Activated T-helper 2 cell treated with anti-CD3 and anti-CD28 coated beads, Interferon-gamma antibody, Interleukin-2, Interleukin-4, amounts not matched to agents 10 μg/mL and 5 μg/mL and 100 μg/mL, durations not matched to agents 14 hours and 24 hours and 36 hours (primary cell): ENCODE measurements around the gene CENPX. TPM values are rescaled to one million over a fixed set of nuclear protein-coding genes. Genes with fewer than 3 reads are reported as not detected.

Experiments used
- DNase-seq: peaks from one replicate; pipeline ENCODE4 v3.0.0; 2021; ENCODE audit warnings: low spot score
- H3K27ac Mint-ChIP-seq: one replicate; pipeline ENCODE4 v1.8.0; 2021; ENCODE audit warnings: mixed read lengths
- H3K27me3 Mint-ChIP-seq: one replicate; pipeline ENCODE4 v1.8.0; 2021; ENCODE audit warnings: low read depth, mixed read lengths
- H3K36me3 Mint-ChIP-seq: one replicate; pipeline ENCODE4 v1.8.0; 2021; ENCODE audit warnings: low read depth, mixed read lengths
- H3K4me1 Mint-ChIP-seq: one replicate; pipeline ENCODE4 v1.8.0; 2021; ENCODE audit warnings: low read depth, mixed read lengths
- H3K4me3 Mint-ChIP-seq: one replicate; pipeline ENCODE4 v1.8.0; 2021; ENCODE audit warnings: low read depth, mild to moderate bottlenecking, moderate library complexity, mixed read lengths
- H3K9me3 Mint-ChIP-seq: one replicate; pipeline ENCODE4 v1.8.0; 2021; ENCODE audit warnings: mixed read lengths
- intact Hi-C: fragments of 100-400 bp; cut with micrococcal nuclease; formaldehyde crosslinking; loops from one replicate; pipeline ENCODE4 v1.15.1; 2023
- total RNA-seq: library from RNA; stranded (reverse); gene quantifications from 2 replicates; pipeline ENCODE4 v1.2.3, GENCODE V29; 2022

Gene CENPX
- total RNA-seq, 1 donor from 2014 or later: 88.3 TPM

DNA sequence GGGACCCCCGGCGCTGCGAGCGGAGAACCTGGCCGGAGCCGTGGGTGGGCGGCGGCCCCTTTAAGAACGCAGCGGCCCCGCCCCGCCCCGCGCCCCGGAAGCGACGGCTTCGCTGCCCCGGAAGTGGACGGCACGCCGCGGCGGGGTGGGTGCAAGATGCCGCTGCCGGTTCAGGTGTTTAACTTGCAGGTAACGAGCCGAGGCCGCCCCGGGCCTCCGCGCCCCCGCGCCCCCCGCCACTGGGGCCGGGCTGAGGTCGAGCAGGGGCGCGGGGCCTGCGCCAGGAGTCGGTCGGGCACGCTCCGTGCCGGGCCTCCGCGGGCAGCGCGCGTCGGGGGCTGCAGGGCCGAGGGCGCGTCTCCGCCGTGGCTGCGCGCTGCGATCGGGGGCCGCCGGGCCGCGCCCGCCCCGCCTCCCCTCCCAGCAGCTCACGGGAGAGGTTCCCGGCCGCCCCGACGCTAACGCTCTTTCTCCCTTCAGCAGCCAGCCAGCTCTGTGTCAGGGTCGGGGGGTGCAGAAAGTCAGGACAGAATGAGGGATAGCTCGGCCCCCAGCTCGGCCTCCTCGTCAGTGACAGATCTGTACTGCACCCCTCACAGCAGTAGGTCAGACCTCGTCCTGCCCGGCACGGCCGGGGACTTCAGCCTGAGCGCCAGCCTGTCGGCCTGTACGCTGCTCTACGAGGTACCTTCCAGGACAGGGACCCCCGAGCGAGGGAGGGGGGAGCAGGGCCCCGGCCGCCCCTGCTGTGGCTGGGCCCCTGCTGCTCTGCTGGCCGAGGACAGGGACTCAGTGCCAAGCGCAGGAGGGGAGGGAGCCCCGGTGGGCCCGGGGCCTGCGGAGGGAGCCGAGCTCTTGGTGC lies 29.3 kb upstream of the CENPX start, which contains the start of the genes GPS1 and RFNG:
TSS of gene GPS1 (plus strand) at position 123 of the 862 bp plus-strand sequence. CDS start at position 157, 34 bp downstream.
TSS of gene RFNG (minus strand) at position 36 of the 862 bp plus-strand sequence. CDS start 45 bp downstream, outside the sequence.
- peaks cover 7% of the 10 kb centered on the region for H3K4me1 Mint-ChIP-seq
- no peaks in the 10 kb centered on the region for H3K9me3 Mint-ChIP-seq
- H3K27me3 Mint-ChIP-seq: no peaks in the 10 kb centered on the region
- peak within 1 kb of the TSS; percentile 76 for H3K27ac Mint-ChIP-seq
- DNase-seq: peak; percentile 73
- H3K4me3 Mint-ChIP-seq: peak within 1 kb of the TSS; percentile 87
- intact Hi-C loops: no loop called here
- H3K36me3 Mint-ChIP-seq: peaks cover 10% of the 10 kb centered on the region

- Mint-ChIP-seq H3K27ac (peak overlapping the region; percentile 76), H3K4me3 (peak overlapping the region; percentile 87), H3K36me3 (peaks cover 10% of the 10 kb centered on the region), H3K4me1 (peaks cover 7% of the 10 kb centered on the region), H3K27me3 (no peaks in the 10 kb centered on the region), H3K9me3 (no peaks in the 10 kb centered on the region)
- DNase-seq: no peak
- intact Hi-C loops: no loop called here
These were observed 28.3 kb upstream of the CENPX start for GRCh38 chr17:82050761-82051641.

DNA sequence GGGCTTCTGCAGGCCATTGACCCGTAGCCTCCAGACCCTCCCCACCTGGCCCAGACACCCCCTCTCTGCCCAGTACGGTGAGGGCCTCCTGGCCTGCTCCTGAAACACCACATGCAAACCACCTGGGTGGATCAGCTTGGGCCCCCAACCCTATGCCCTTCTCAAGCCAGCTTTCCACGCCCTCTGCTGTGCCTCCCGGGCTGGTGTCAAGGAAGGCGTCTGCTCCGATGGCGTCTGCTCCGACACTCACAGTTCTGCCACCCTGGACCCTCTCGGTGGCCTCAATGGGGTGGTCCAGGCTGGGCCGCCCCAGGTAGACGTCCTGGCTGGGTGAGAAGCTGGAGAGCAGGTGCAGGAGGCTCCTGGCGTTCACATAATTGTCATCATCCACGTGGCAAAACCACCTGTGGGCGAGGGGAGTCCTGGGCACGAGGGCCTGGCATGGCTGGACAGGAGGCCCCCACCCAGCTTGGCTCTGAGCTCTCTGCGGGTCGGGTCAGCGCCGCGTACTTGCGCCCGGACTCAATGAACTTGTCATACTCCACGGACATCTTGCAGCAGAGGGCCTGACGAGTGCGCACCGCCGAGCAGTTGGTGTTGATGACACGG lies 27.6 kb upstream of the CENPX start:
- peak overlapping the region; percentile 76 for H3K27ac Mint-ChIP-seq

DNA sequence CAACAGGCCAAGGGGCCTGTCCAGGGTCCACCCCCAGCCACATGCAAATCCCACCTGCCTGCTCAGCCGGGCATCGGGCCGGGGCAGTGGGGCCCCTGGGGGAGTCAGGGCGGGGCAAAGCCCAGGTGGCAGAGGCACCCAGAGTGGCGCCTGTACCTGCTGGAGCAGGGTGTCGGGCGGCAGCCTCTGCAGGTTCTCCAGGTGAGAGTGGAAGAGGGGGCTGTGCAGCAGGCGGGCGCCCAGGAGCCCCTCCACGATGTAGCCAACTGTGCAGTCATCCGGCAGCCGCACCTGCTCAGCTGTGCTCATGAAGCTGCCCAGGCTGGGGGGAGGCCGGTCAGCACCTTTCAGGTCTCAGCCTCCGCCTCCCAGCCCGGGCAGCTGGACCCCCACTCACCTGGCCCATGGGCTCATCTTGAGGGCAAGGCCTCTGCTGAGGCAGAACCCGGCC lies 26.9 kb upstream of the CENPX start:
- H3K27ac Mint-ChIP-seq: no peak overlapping the region
- no peaks in the 10 kb centered on the region for H3K27me3 Mint-ChIP-seq
- H3K4me1 Mint-ChIP-seq: peaks cover 7% of the 10 kb centered on the region
- intact Hi-C loops: no loop called here
- no peaks in the 10 kb centered on the region for H3K9me3 Mint-ChIP-seq
- H3K36me3 Mint-ChIP-seq: peaks cover 5% of the 10 kb centered on the region
- no peak overlapping the region for H3K4me3 Mint-ChIP-seq
- no peak for DNase-seq

More for the DNA sequence above, 27.6 kb upstream of the CENPX start:
- Mint-ChIP-seq H3K4me3 (peak overlapping the region; percentile 87), H3K9me3 (no peaks in the 10 kb centered on the region), H3K36me3 (peaks cover 10% of the 10 kb centered on the region), H3K27me3 (no peaks in the 10 kb centered on the region), H3K4me1 (peaks cover 7% of the 10 kb centered on the region)
- intact Hi-C loops: no loop called here
- DNase-seq: no peak

DNA sequence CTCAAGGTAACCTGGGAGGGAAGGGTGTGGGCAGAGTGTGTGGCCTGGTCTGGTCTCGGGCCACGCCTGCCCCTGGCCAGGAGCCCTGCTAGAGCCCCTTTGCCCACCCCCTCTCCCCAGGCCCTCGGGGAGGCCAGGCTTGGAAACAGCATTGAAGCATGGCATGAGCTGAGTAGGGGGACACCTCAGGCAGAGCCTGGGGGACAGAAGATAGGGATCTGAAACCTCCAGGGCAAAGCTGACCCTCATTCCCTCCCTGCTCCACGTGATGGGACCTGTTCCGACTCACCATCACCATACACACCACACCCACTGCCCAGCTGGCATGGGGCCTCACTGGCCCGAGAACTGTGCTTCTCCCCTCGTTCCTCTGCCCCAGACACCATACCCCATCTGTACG lies 26.4 kb upstream of the CENPX start:
- H3K36me3 Mint-ChIP-seq: peaks cover 5% of the 10 kb centered on the region
- peaks cover 7% of the 10 kb centered on the region for H3K4me1 Mint-ChIP-seq
- intact Hi-C loops: no loop called here
- no peak overlapping the region for H3K27ac Mint-ChIP-seq
- no peaks in the 10 kb centered on the region for H3K9me3 Mint-ChIP-seq
- H3K27me3 Mint-ChIP-seq: no peaks in the 10 kb centered on the region
- H3K4me3 Mint-ChIP-seq: peak overlapping the region; percentile 37
- DNase-seq: no peak

DNA sequence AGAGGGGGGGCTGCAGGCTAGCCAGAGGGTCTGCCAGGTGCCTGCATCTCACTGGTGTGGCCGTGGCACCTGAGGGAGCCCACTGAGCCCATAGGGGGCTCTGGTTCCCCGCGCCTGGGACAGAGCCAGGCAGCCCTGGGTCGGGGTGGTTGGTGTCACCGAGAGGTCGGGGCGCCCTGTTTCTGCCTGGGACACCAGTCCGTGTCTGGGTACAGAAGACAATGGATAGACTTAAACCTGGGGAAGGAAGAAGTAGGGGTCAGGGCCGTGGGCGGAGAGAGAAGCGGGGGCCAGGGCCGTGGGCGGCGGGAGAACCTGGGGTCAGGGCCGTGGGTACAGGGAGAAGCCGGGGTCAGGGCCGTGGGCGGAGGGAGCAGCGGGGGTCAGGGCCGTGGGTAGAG lies 25.9 kb upstream of the CENPX start:
- DNase-seq: no peak
- intact Hi-C loops: no loop called here
- H3K4me1 Mint-ChIP-seq: peaks cover 7% of the 10 kb centered on the region
- peaks cover 5% of the 10 kb centered on the region for H3K36me3 Mint-ChIP-seq
- H3K4me3 Mint-ChIP-seq: peak overlapping the region; percentile 21
- H3K9me3 Mint-ChIP-seq: no peaks in the 10 kb centered on the region
- no peaks in the 10 kb centered on the region for H3K27me3 Mint-ChIP-seq
- H3K27ac Mint-ChIP-seq: no peak overlapping the region

DNA sequence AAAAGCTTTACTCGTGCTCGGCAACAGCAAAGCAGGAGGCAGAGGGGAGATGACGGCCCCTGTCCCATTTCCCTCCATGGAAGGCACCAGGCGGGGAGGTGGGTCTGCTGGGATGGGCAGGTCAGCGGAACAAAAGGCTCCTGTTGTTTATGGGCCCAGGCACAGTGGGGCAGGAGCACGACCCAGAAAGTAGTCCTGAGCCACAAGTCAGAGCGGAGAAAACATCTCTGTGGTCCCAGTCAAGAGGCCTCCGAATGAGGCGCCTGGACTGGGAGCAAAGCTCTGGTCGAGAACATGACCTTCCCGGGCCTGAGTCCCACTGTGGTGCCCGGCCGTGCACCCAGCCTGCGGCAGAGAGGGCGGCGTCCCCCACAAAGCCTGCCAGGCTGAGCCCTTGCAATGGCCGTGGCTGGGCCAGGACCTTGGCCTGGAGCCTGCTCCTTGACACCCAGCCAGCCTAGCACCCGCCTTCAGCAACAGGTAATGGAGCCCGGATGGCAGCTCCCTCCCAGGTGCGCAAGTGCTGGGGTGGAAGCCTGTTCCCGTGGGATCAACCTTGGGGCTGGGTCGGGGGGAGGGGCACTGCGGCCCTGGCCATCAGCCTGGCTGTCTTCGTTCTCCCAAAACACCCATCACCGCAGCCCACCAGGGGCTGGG lies 25.4 kb upstream of the CENPX start:
- Mint-ChIP-seq H3K27ac (no peak overlapping the region), H3K27me3 (no peaks in the 10 kb centered on the region), H3K4me3 (no peak overlapping the region), H3K9me3 (no peaks in the 10 kb centered on the region), H3K36me3 (peaks cover 5% of the 10 kb centered on the region), H3K4me1 (peaks cover 7% of the 10 kb centered on the region)
- DNase-seq: no peak
- intact Hi-C loops: no loop called here

DNA sequence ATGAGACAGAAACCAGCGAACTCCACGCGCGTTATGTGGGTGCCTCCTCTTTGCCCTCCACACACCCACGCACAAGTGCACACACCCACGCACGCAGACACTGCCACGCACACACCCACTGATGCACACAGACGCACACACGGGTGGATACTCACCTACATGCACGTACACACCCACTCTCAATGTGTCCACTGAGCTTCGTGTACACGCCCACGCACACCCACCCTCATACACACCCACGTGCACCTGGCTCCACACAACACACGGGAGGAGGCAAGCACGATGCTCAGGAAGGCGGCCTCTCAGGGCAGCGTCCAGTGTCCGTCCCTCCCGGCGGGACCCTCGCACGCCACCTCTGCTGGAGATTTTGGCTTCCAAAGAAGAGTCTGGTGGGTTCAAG lies 24.7 kb upstream of the CENPX start:
- H3K36me3 Mint-ChIP-seq: peaks cover 5% of the 10 kb centered on the region
- intact Hi-C loops: no loop called here
- DNase-seq: no peak
- no peak overlapping the region for H3K27ac Mint-ChIP-seq
- H3K9me3 Mint-ChIP-seq: no peaks in the 10 kb centered on the region
- peaks cover 7% of the 10 kb centered on the region for H3K4me1 Mint-ChIP-seq
- H3K27me3 Mint-ChIP-seq: no peaks in the 10 kb centered on the region
- H3K4me3 Mint-ChIP-seq: no peak overlapping the region

GRCh38 chr17:82046903-82047302 lies 24.2 kb upstream of the CENPX start:
- Mint-ChIP-seq H3K9me3 (no peaks in the 10 kb centered on the region), H3K27me3 (no peaks in the 10 kb centered on the region), H3K4me1 (peaks cover 7% of the 10 kb centered on the region), H3K4me3 (peak overlapping the region; percentile 17), H3K36me3 (peaks cover 5% of the 10 kb centered on the region), H3K27ac (no peak overlapping the region)
- intact Hi-C loops: no loop called here
- no peak for DNase-seq

DNA sequence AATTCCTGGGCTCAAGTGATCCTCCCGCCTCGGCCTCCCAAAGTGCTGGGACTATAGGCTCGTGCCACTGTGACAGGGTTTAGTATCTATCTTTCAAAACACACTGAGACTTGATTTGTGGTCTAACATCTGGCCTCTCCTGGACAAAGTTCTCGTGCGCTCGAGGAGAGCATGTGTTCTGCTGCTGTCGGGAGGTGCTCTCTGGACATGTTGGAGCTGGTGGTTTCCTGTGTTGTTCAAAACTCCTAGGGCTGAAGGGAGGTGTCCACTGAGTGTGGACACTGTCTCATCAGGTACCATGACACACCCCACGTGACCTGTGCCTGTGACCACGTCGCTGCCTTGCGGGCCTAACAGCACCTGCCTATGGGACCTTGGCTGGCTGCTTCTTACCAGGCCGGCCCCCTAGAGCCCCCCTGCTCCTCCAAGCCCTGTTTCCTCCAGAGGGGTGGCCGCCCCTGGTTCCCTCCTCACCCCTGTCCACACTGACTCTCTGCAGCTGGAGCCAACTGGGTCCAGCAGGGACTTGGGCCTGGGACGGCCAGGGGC lies 23.3 kb upstream of the CENPX start:
- no peaks in the 10 kb centered on the region for H3K27me3 Mint-ChIP-seq
- H3K4me1 Mint-ChIP-seq: peaks cover 7% of the 10 kb centered on the region
- no peak overlapping the region for H3K27ac Mint-ChIP-seq
- H3K9me3 Mint-ChIP-seq: no peaks in the 10 kb centered on the region
- H3K36me3 Mint-ChIP-seq: peaks cover 5% of the 10 kb centered on the region
- no peak overlapping the region for H3K4me3 Mint-ChIP-seq
- DNase-seq: no peak
- intact Hi-C loops: no loop called here

DNA sequence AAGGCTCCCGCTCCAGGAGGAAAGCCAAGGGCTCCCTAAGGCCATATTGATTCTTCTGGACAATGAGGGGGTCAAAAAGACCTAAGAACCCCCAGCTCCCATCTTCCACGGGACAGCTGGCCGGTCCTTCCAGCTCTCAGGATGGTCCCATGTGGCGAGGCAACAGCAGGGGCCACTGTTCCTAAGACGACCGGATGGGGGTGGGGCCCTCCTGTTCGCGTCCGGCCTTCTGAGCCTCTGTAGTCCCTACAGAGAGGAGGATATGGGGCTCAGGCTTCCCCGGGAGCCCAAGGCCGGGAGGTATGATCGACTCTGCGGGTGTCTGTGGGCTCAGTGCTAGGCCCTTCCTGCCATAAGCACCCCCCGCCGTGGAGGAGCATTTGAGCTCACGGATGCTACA lies 20.8 kb upstream of the CENPX start:
- H3K27ac Mint-ChIP-seq: no peak overlapping the region
- H3K36me3 Mint-ChIP-seq: no peaks in the 10 kb centered on the region
- peaks cover 7% of the 10 kb centered on the region for H3K4me1 Mint-ChIP-seq
- DNase-seq: no peak
- no peaks in the 10 kb centered on the region for H3K9me3 Mint-ChIP-seq
- H3K4me3 Mint-ChIP-seq: no peak overlapping the region
- H3K27me3 Mint-ChIP-seq: no peaks in the 10 kb centered on the region
- intact Hi-C loops: no loop called here

GRCh38 chr17:82042649-82043048 lies 20.0 kb upstream of the CENPX start:
- DNase-seq: no peak
- intact Hi-C loops: no loop called here
- H3K27ac Mint-ChIP-seq: no peak overlapping the region
- H3K9me3 Mint-ChIP-seq: no peaks in the 10 kb centered on the region
- H3K27me3 Mint-ChIP-seq: no peaks in the 10 kb centered on the region
- no peaks in the 10 kb centered on the region for H3K36me3 Mint-ChIP-seq
- H3K4me1 Mint-ChIP-seq: peaks cover 11% of the 10 kb centered on the region
- H3K4me3 Mint-ChIP-seq: no peak overlapping the region
